ENCODE data around the gene MINK1.

DNA sequence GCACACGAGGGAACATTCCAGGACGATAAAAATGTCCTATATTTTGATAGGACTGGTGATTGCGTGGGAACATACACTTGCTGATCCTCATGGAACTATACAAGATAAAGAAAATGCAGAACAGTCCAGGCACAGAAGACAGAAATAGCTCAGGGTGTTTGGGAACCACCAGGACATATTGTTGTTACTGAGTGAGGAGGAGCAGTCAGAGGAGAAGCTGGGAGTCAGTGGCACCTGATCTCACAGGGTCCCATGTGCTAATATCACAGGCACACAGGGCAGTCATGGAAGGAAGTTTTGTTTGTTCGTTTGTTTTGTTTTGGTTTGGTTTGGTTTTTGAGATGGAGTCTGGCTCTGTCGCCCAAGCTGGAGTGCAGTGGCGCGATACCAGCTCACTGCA lies 20.4 kb upstream of the MINK1 start:
- TF ChIP-seq CTCF (IDR thresholded peaks at IDR 0.05) (no peak), POLR2A (IDR thresholded peaks at IDR 0.05) (no peak)

All from Peyer's patch (tissue), 4 donors.